ENCODE measurements around the gene SPTBN1.

DNA sequence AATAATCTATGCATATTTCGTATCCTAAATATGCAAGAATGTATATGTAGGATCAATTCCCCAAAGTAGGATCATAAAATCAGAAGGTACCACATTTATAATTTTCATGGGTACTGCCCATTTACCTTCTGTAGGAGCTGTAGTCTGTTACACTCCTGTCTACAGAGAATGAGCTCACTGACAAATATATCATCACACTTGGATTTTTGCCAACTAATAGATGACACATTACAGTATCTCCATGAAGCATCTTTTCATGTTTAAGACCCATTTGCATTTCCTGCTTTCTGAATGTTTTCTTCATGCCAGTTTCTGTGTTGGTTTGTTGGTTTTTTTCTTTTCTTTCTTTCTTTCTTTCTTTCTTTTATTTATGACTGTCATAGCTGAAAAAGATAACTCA lies 196.4 kb downstream of the SPTBN1 start:
- TF ChIP-seq CTCF (IDR thresholded peaks at IDR 0.05), result no peak
- TF ChIP-seq POLR2A (IDR thresholded peaks at IDR 0.05), result no peak
